CD14-positive monocyte (primary cell): ENCODE measurements around the gene GSTT4. TPM values are rescaled to one million over a fixed set of nuclear protein-coding genes. Genes with fewer than 3 reads are reported as not detected.
"Not testable (repeated sequence)": the region's sequence is repeated elsewhere in the genome, so short reads cannot be mapped to it uniquely, and the experiment has no call there.

Source experiments
- DNase-seq, 3 donors: peaks; one replicate each; pipeline ENCODE4 v3.0.0-alpha.2; 2011 to 2022
- H2AFZ ChIP-seq: 2 replicates; pipeline ENCODE4 v1.6.0; 2012; ENCODE audit warnings: mild to moderate bottlenecking, low read depth, low read length, inconsistent platforms; ENCODE audit not compliant: insufficient read depth, poor library complexity, severe bottlenecking
- H3K27ac ChIP-seq, 2 donors: 1 replicate in 1 of 2; 2 replicates in 1 of 2; pipeline ENCODE4 v1.5.1; 2012 to 2013; ENCODE audit warnings: low read length in 2 of 2, control low read depth in 1 of 2, inconsistent platforms in 1 of 2, low read depth in 1 of 2, mild to moderate bottlenecking in 1 of 2
- H3K27me3 ChIP-seq, 2 donors: one replicate each; pipeline versions ENCODE4 v1.6.0 to v1.6.1; 2011 to 2013; ENCODE audit warnings: low read length in 2 of 2; ENCODE audit not compliant: control insufficient read depth in 2 of 2, insufficient read depth in 2 of 2
- H3K36me3 ChIP-seq, 2 donors: replicated peaks in 1 of 2; 1 replicate in 1 of 2; 2 replicates in 1 of 2; pipeline versions ENCODE4 v1.5.1 to v1.6.1; 2012 to 2013; ENCODE audit warnings: low read length in 2 of 2, control low read depth in 1 of 2, inconsistent platforms in 1 of 2, mild to moderate bottlenecking in 1 of 2; ENCODE audit not compliant: insufficient read depth in 2 of 2, control insufficient read depth in 1 of 2
- H3K4me1 ChIP-seq, 2 donors: 1 replicate in 1 of 2; 2 replicates in 1 of 2; pipeline versions ENCODE4 v1.5.1 to v1.6.1; 2012 to 2013; ENCODE audit warnings: low read length in 2 of 2, control low read depth in 1 of 2, inconsistent platforms in 1 of 2, mild to moderate bottlenecking in 1 of 2, moderate library complexity in 1 of 2; ENCODE audit not compliant: insufficient read depth in 2 of 2, control insufficient read depth in 1 of 2
- H3K4me2 ChIP-seq: replicated peaks from 2 replicates; pipeline ENCODE3; 2012; ENCODE audit warnings: low read length, moderate library complexity, mild to moderate bottlenecking; ENCODE audit not compliant: poor library complexity, severe bottlenecking; ENCODE audit errors: extremely low read depth
- H3K4me3 ChIP-seq, 3 experiments: fragments of 200-600 bp in 1 of 3; sonication (generic) in 1 of 3; replicated peaks in 1 of 3; 1 replicate in 2 of 3; 2 replicates in 1 of 3; pipeline ENCODE4 v1.5.1; 2011 to 2013; ENCODE audit warnings: low read length in 3 of 3, mild to moderate bottlenecking in 3 of 3, control low read depth in 2 of 3, low read depth in 2 of 3, inconsistent platforms in 1 of 3, moderate library complexity in 1 of 3
- H3K79me2 ChIP-seq: 2 replicates; pipeline ENCODE4 v1.6.0; 2012; ENCODE audit warnings: mild to moderate bottlenecking, control low read depth, inconsistent platforms, low read length, moderate library complexity; ENCODE audit not compliant: insufficient read depth
- H3K9ac ChIP-seq: 2 replicates; pipeline ENCODE4 v1.6.0; 2017; ENCODE audit warnings: low read length, mild to moderate bottlenecking; ENCODE audit not compliant: insufficient read depth, poor library complexity, severe bottlenecking
- H3K9me3 ChIP-seq, 2 donors: replicated peaks in 1 of 2; 1 replicate in 1 of 2; 2 replicates in 1 of 2; pipeline versions ENCODE4 v1.5.1 to v1.6.1; 2012 to 2013; ENCODE audit warnings: low read length in 2 of 2, control low read depth in 1 of 2; ENCODE audit not compliant: control insufficient read depth in 1 of 2, insufficient read depth in 1 of 2
- H4K20me1 ChIP-seq: 2 replicates; pipeline ENCODE4 v1.6.0; 2012; ENCODE audit warnings: mild to moderate bottlenecking, low read length, control low read depth, moderate library complexity; ENCODE audit not compliant: insufficient read depth
- H3K27ac Mint-ChIP-seq, 7 donors: one replicate each; pipeline ENCODE4 v1.8.0; 2020; ENCODE audit warnings: mild to moderate bottlenecking in 7 of 7, mixed read lengths in 7 of 7, moderate library complexity in 6 of 7, inconsistent platforms in 2 of 7
- H3K27me3 Mint-ChIP-seq, 3 donors: one replicate each; pipeline ENCODE4 v1.8.0; 2021 to 2022; ENCODE audit warnings: low read depth in 3 of 3, mild to moderate bottlenecking in 3 of 3, mixed read lengths in 3 of 3, moderate library complexity in 3 of 3, inconsistent platforms in 1 of 3
- H3K36me3 Mint-ChIP-seq, 2 donors: one replicate each; pipeline ENCODE4 v1.8.0; 2020; ENCODE audit warnings: mixed read lengths in 2 of 2, inconsistent platforms in 1 of 2, mild to moderate bottlenecking in 1 of 2
- H3K4me1 Mint-ChIP-seq: one replicate; pipeline ENCODE4 v1.8.0; 2020; ENCODE audit warnings: mild to moderate bottlenecking, mixed read lengths
- H3K4me3 Mint-ChIP-seq, 2 donors: one replicate each; pipeline ENCODE4 v1.8.0; 2020; ENCODE audit warnings: mild to moderate bottlenecking in 2 of 2, mixed read lengths in 2 of 2, moderate library complexity in 1 of 2
- H3K9me3 Mint-ChIP-seq, 7 donors: one replicate each; pipeline ENCODE4 v1.8.0; 2020 to 2022; ENCODE audit warnings: mixed read lengths in 7 of 7, mild to moderate bottlenecking in 6 of 7, moderate library complexity in 6 of 7, inconsistent platforms in 2 of 7
- WGBS: methylation state at CpG from one replicate; pipeline ENCODE4 v1.1.5; 2013; ENCODE audit warnings: missing lambda C conversion rate; ENCODE audit not compliant: insufficient coverage; 5-methylcytosine and 5-hydroxymethylcytosine counted together
- intact Hi-C, 2 donors: fragments of 100-400 bp; cut with micrococcal nuclease; formaldehyde crosslinking; loops; one replicate each; pipeline versions ENCODE4 v1.15.0 to v1.15.1; 2023
- polyA plus RNA-seq, 3 donors: library from polyadenylated mRNA; depleted of rRNA in 1 of 3; unstranded in 2 of 3; stranded (reverse) in 1 of 3; fragments of 300-500 nt in 2 of 3; fragments of >200 nt in 1 of 3; fragmentation: Illumina TruSeq in 2 of 3; gene quantifications; 1 replicate in 2 of 3; 2 replicates in 1 of 3; pipeline ENCODE4 v1.2.3, GENCODE V29; 2012 to 2021
- TF ChIP-seq, protein P1 (sequence below): fragments of 200-600 bp; IDR thresholded peaks from one replicate; pipeline ENCODE4 v1.8.0; 2022; ENCODE audit warnings: antibody characterized with exemption, mild to moderate bottlenecking

Gene GSTT4
- polyA plus RNA-seq, 3 donors = not detected

DNA sequence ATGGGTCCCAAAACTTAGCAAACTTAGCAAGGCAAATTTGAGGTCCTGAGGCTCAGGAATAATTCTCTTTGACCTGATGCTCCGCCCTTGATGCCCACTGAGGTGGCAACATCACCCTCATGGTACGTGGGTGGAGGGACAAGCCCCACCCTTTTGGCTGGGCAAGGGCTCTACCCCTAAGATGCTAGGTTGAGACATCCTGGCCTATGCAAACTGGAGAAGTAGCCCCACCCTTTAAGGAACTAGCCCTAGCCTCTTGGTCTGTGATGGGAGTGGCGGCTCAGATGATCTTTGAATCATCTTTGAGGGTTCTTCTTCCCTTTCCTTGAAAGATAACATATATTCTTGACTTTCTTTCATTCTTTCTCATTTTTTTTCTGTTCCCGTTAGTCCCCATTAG, 38.7 kb upstream of the GSTT4 start:
- H3K36me3 ChIP-seq = peaks cover 52 to 78% of the 10 kb centered on the region in 2 donors
- H3K27ac ChIP-seq = no peak overlapping the region
- H3K9me3 ChIP-seq = no peaks in the 10 kb centered on the region
- no peak for DNase-seq
- H2AFZ ChIP-seq = no peak overlapping the region
- H3K27me3 ChIP-seq = no peaks in the 10 kb centered on the region
- H4K20me1 ChIP-seq = no peaks in the 10 kb centered on the region
- no peak overlapping the region for H3K4me3 Mint-ChIP-seq
- H3K27me3 Mint-ChIP-seq = no peaks in the 10 kb centered on the region
- intact Hi-C loops = no loop called here
- peaks cover 65 to 77% of the 10 kb centered on the region in 2 donors for H3K36me3 Mint-ChIP-seq
- no peaks in the 10 kb centered on the region for H3K79me2 ChIP-seq
- H3K4me1 Mint-ChIP-seq = peaks cover 5% of the 10 kb centered on the region
- H3K4me2 ChIP-seq = no peak overlapping the region
- H3K4me1 ChIP-seq = peaks cover 0 to 7% of the 10 kb centered on the region in 2 donors
- H3K9me3 Mint-ChIP-seq = no peaks in the 10 kb centered on the region
- TF ChIP-seq, protein P1, sequence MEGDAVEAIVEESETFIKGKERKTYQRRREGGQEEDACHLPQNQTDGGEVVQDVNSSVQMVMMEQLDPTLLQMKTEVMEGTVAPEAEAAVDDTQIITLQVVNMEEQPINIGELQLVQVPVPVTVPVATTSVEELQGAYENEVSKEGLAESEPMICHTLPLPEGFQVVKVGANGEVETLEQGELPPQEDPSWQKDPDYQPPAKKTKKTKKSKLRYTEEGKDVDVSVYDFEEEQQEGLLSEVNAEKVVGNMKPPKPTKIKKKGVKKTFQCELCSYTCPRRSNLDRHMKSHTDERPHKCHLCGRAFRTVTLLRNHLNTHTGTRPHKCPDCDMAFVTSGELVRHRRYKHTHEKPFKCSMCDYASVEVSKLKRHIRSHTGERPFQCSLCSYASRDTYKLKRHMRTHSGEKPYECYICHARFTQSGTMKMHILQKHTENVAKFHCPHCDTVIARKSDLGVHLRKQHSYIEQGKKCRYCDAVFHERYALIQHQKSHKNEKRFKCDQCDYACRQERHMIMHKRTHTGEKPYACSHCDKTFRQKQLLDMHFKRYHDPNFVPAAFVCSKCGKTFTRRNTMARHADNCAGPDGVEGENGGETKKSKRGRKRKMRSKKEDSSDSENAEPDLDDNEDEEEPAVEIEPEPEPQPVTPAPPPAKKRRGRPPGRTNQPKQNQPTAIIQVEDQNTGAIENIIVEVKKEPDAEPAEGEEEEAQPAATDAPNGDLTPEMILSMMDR = no peak
- no peak overlapping the region for H3K4me3 ChIP-seq
- H3K9ac ChIP-seq = no peak overlapping the region
- 50% methylated on average over 2 of the region's 4 CpGs for WGBS
- H3K27ac Mint-ChIP-seq = peak overlapping the region in 1 of 7 donors; percentile 3

DNA sequence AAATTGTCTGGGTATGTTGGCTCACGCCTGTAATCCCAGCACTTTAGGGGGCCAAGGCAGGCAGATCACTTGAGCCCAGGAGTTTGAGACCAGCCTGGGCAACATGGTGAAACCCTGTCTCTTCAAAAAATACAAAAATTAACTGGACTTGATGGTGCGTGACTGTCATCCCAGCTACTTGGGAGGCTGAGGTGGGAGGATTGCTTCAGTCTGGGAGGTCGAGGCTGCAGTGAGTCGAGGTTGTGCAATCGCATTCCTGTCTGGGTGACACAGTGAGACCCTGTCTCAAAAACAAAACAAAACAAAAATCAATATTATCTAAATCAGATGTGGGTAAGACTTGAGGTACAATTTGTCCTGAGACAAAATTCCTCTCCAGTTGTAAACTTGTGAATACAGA, 38.2 kb upstream of the GSTT4 start:
- H3K36me3 ChIP-seq = peaks cover 52 to 78% of the 10 kb centered on the region in 2 donors
- H3K27ac Mint-ChIP-seq, H3K27ac ChIP-seq, H3K4me1 ChIP-seq, H3K9ac ChIP-seq, DNase-seq, H2AFZ ChIP-seq, intact Hi-C loops, H3K4me2 ChIP-seq, H3K4me1 Mint-ChIP-seq, H3K9me3 ChIP-seq, H3K27me3 ChIP-seq, H3K27me3 Mint-ChIP-seq, H3K4me3 Mint-ChIP-seq, H3K79me2 ChIP-seq, H3K9me3 Mint-ChIP-seq, H3K4me3 ChIP-seq, H4K20me1 ChIP-seq: not testable (repeated sequence)
- WGBS = no CpG with 5 or more reads among the region's 5 CpGs
- H3K36me3 Mint-ChIP-seq = peaks cover 65 to 77% of the 10 kb centered on the region in 2 donors
